Left lobe of liver (tissue), 2 donors: ENCODE data around the gene AMBRA1. TPM values are rescaled to one million over a fixed set of nuclear protein-coding genes. Genes with fewer than 3 reads are reported as not detected.
A peak's percentile ranks its signal among the peaks of the same experiment; 100 is the strongest.

Experiments
- ATAC-seq: fragments of 200-7000 bp; cut with Tn5 transposase; one replicate; pipeline ENCODE4 v1.9.1; 2020; ENCODE audit warnings: mild to moderate bottlenecking, moderate library complexity
- DNase-seq: peaks from one replicate; pipeline ENCODE4 v3.0.0-alpha.2; 2020; ENCODE audit warnings: low spot score
- total RNA-seq: library from RNA; stranded (reverse); gene quantifications from one replicate; pipeline ENCODE4 v1.2.1, GENCODE V29; 2021
- donor health status: DM: no; HTN: no; CAD: no; lungs with moderate emphysema.
- donor health status: DM: no; HTN: yes; CAD: no.

The AMBRA1 gene
- total RNA-seq = 14.7 TPM

- peak; percentile 90 for DNase-seq
- ATAC-seq = peak; percentile 94
These were observed at the start of gene AMBRA1 for GRCh38 chr11:46593550-46594373. Gene AMBRA1, minus strand, starts transcription at chr11:46594023. Its CDS starts 45,643 bp downstream, at chr11:46548380.

GRCh38 chr11:46643531-46643930 is 49.7 kb upstream of the AMBRA1 start:
- DNase-seq (no peak), ATAC-seq (no peak)

- no peak for DNase-seq
- no peak for ATAC-seq
These were observed 49.0 kb upstream of the AMBRA1 start for GRCh38 chr11:46642627-46643335.

GRCh38 chr11:46641639-46642038 is 47.8 kb upstream of the AMBRA1 start:
- DNase-seq = no peak
- peak; percentile 64 for ATAC-seq

GRCh38 chr11:46640036-46640788 is 46.4 kb upstream of the AMBRA1 start:
- DNase-seq = no peak

GRCh38 chr11:46639197-46639839 is 45.5 kb upstream of the AMBRA1 start:
- ATAC-seq = no peak

More at GRCh38 chr11:46640036-46640788, 46.4 kb upstream of the AMBRA1 start:
- ATAC-seq = peak; percentile 57

GRCh38 chr11:46637546-46637945 is 43.7 kb upstream of the AMBRA1 start:
- DNase-seq (no peak), ATAC-seq (no peak)

More at GRCh38 chr11:46639197-46639839, 45.5 kb upstream of the AMBRA1 start:
- no peak for DNase-seq

- DNase-seq (no peak), ATAC-seq (peak; percentile 56)
These were observed 41.8 kb upstream of the AMBRA1 start for GRCh38 chr11:46635557-46636139.

GRCh38 chr11:46633291-46634217 is 39.7 kb upstream of the AMBRA1 start:
- DNase-seq (no peak), ATAC-seq (peak; percentile 83)

GRCh38 chr11:46632502-46632901 is 38.7 kb upstream of the AMBRA1 start:
- no peak for ATAC-seq
- DNase-seq = no peak

- DNase-seq (no peak), ATAC-seq (no peak)
These were observed 37.9 kb upstream of the AMBRA1 start for GRCh38 chr11:46631676-46632075.

- ATAC-seq (peak; percentile 66), DNase-seq (no peak)
These were observed 36.4 kb upstream of the AMBRA1 start for GRCh38 chr11:46630237-46630636.

- no peak for ATAC-seq
- DNase-seq = peak; percentile 0
These were observed 35.1 kb upstream of the AMBRA1 start for GRCh38 chr11:46628961-46629360.

- ATAC-seq = no peak
- DNase-seq = no peak
These were observed 31.6 kb upstream of the AMBRA1 start for GRCh38 chr11:46625406-46625805.

GRCh38 chr11:46618837-46619236 is 25.0 kb upstream of the AMBRA1 start:
- DNase-seq (no peak), ATAC-seq (no peak)

GRCh38 chr11:46617972-46618314 is 24.1 kb upstream of the AMBRA1 start:
- no peak for DNase-seq
- ATAC-seq = no peak

GRCh38 chr11:46617134-46617971 is 23.5 kb upstream of the AMBRA1 start, which contains the start of the genes ATG13 and HARBI1:
Gene ATG13, plus strand, starts transcription at chr11:46617553. Its CDS starts 26,739 bp downstream, at chr11:46644292.
Gene HARBI1, minus strand, starts transcription at chr11:46617227. Its CDS starts 990 bp downstream, at chr11:46616237.
- ATAC-seq = peak; percentile 97
- peak; percentile 91 for DNase-seq

GRCh38 chr11:46616551-46617133 is 22.8 kb upstream of the AMBRA1 start:
- DNase-seq (no peak), ATAC-seq (peak; percentile 37)
